ENCODE results near the gene EEF1AKMT3.

- TF ChIP-seq CTCF (optimal IDR thresholded peaks at IDR 0.05 in 1 of 3, IDR thresholded peaks at IDR 0.05 in 1 of 3, conservative IDR thresholded peaks at IDR 0.05 in 1 of 3; ENCODE audit: extremely low read depth in 1 of 3, insufficient read depth in 2 of 3, low read length in 3 of 3) (no peak), EZH2 (IDR thresholded peaks at IDR 0.05; ENCODE audit: low read length) (no peak)
Observed at GRCh38 chr12:57802607-57803006, 30.2 kb downstream of the EEF1AKMT3 start.
